Panc1 (cell line): ENCODE data around the gene MACROD2. TPM values are rescaled to one million over a fixed set of nuclear protein-coding genes. Genes with fewer than 3 reads are reported as not detected.

Experiments used
- ATAC-seq: fragments of 200-7000 bp; cut with Tn5 transposase; 2 replicates; pipeline ENCODE4 v1.9.1; 2020; ENCODE audit warnings: mild to moderate bottlenecking, moderate library complexity
- BruUV-seq: library from RNA; stranded (reverse); fragments of 400-500 nt; replicated peaks from 2 replicates; lab custom pipeline; 2021; lab: Mats Ljungman, UMichigan
- CTCF ChIA-PET: fragments of 300-600 bp; sonication (Branson Sonifier 250); formaldehyde crosslinking; loops from one replicate; lab custom pipeline; 2022; ENCODE audit warnings: antibody characterized with exemption; lab: Charles Lee
- POLR2A ChIA-PET: fragments of 300-600 bp; sonication (Branson Sonifier 250); formaldehyde crosslinking; loops from one replicate; lab custom pipeline; 2022; ENCODE audit warnings: antibody characterized with exemption; lab: Charles Lee
- DNase-seq: peaks from one replicate; pipeline ENCODE4 v3.0.0-alpha.2; 2010; ENCODE audit warnings: low read depth, low spot score
- H3K27ac ChIP-seq: 2 replicates; pipeline ENCODE4 v1.5.1; 2011; ENCODE audit warnings: mild to moderate bottlenecking, low read length, inconsistent platforms
- H3K27me3 ChIP-seq: fragments of 200-500 bp; sonication (Bioruptor generic); 2 replicates; pipeline ENCODE4 v1.6.0; 2014; ENCODE audit warnings: low read length, inconsistent platforms; ENCODE audit not compliant: control insufficient read depth, insufficient read depth
- H3K36me3 ChIP-seq: fragments of 200-500 bp; sonication (Bioruptor generic); 2 replicates; pipeline ENCODE4 v1.5.1; 2014; ENCODE audit warnings: inconsistent platforms, mild to moderate bottlenecking, low read length, moderate library complexity; ENCODE audit not compliant: control insufficient read depth, insufficient read depth
- H3K4me1 ChIP-seq: 2 replicates; pipeline ENCODE4 v1.5.1; 2011; ENCODE audit warnings: inconsistent platforms, mild to moderate bottlenecking, low read length, moderate library complexity; ENCODE audit not compliant: control insufficient read depth, insufficient read depth
- H3K4me3 ChIP-seq, 2 experiments: 2 replicates each; pipeline ENCODE4 v1.5.1; 2011 to 2012; ENCODE audit warnings: low read depth in 2 of 2, low read length in 2 of 2, mild to moderate bottlenecking in 2 of 2, inconsistent platforms in 1 of 2, moderate library complexity in 1 of 2
- H3K9me3 ChIP-seq: fragments of 200-500 bp; sonication (Bioruptor generic); 2 replicates; pipeline ENCODE4 v1.5.1; 2014; ENCODE audit warnings: low read depth, mild to moderate bottlenecking, inconsistent platforms, low read length, moderate library complexity; ENCODE audit not compliant: control insufficient read depth, insufficient read depth
- CTCF ChIP-seq: fragments of 450-650 bp; IDR thresholded peaks from 2 replicates; pipeline ENCODE4 v1.5.1; 2017; ENCODE audit warnings: mild to moderate bottlenecking
- POLR2AphosphoS5 ChIP-seq: IDR thresholded peaks from 2 replicates; pipeline ENCODE4 v1.6.1; 2012; ENCODE audit warnings: mild to moderate bottlenecking, low read depth, low read length, moderate library complexity
- REST ChIP-seq, 2 experiments: IDR thresholded peaks; 2 replicates each; pipeline ENCODE4 v1.6.1; 2011 to 2012; ENCODE audit warnings: low read depth in 2 of 2, control low read depth in 1 of 2, low read length in 1 of 2, mild to moderate bottlenecking in 1 of 2, moderate library complexity in 1 of 2; ENCODE audit not compliant: insufficient read depth in 1 of 2
- SIN3A ChIP-seq: IDR thresholded peaks from 2 replicates; pipeline ENCODE4 v1.6.1; 2012; ENCODE audit warnings: low read depth, mild to moderate bottlenecking, low read length, moderate library complexity, borderline replicate concordance; ENCODE audit not compliant: insufficient read depth
- TCF7L2 ChIP-seq: IDR thresholded peaks from 2 replicates; pipeline ENCODE4 v1.6.1; 2011; ENCODE audit warnings: mild to moderate bottlenecking, low read depth, low read length, inconsistent platforms
- in situ Hi-C: cut with HindIII; loops from 2 replicates; pipeline ENCODE4 v1.10.0; 2016; ENCODE audit warnings: low sequenced_read_pairs, low pct_unique_long_range_greater_than_20kb
- intact Hi-C: fragments of 100-400 bp; cut with micrococcal nuclease; formaldehyde crosslinking; loops from one replicate; pipeline ENCODE4 v1.10.0; 2022; ENCODE audit not compliant: unreplicated experiment
- total RNA-seq: library from RNA; stranded (reverse); gene quantifications from one replicate; pipeline ENCODE4 v1.2.1, GENCODE V29; 2021; ENCODE audit not compliant: unreplicated experiment

Gene MACROD2
- total RNA-seq, 1 experiment from 2014 or later, result 1.2 TPM

DNA sequence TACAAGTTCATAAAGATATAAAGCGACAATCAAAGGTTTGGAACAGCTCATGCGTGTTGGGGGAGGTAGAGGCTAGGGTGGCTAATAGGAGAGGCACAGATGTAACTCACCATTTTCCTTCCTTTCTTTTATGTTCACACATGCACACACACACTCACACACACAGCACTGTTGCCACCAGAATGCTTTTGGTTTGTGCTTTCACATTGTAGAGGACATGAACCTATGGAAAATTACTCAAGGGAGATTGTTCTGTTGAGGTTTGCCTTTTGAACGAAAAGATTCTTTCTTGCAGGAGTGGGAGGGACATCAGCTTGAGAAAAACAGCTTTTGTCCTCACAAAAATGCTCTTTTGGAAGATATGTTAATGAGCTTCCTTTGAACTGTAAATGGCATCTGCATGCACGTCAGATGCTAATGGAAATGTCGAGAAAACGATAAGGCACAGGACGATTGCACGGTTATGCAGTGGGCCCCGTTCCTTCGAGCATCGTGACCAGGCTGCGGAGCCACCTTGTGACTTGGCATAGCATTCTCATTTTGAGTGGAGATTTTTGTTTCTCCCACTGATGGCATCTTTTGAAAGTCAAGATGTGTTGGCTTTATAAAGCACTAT, 1853.8 kb downstream of the MACROD2 start:
- H3K36me3 ChIP-seq, result no peaks in the 10 kb centered on the region
- TF ChIP-seq TCF7L2 (no peak), CTCF (no peak), SIN3A (no peak), POLR2AphosphoS5 (no peak), REST (IDR thresholded peaks at IDR 0.05; ENCODE audit: insufficient read depth in 1 of 2, low read depth in 2 of 2, low read length in 1 of 2) (no peak)
- POLR2A ChIA-PET, result no interaction called here
- DNase-seq (no peak), ATAC-seq (no peak)
- no peaks in the 10 kb centered on the region for H3K4me1 ChIP-seq
- intact Hi-C loops (no loop called here), in situ Hi-C loops (no loop called here)
- no peaks in the 10 kb centered on the region for H3K9me3 ChIP-seq
- CTCF ChIA-PET, result no interaction called here
- no TSS peak for BruUV-seq
- H3K4me3 ChIP-seq, result no peak overlapping the region
- no peaks in the 10 kb centered on the region for H3K27me3 ChIP-seq
- H3K27ac ChIP-seq, result no peak overlapping the region

DNA sequence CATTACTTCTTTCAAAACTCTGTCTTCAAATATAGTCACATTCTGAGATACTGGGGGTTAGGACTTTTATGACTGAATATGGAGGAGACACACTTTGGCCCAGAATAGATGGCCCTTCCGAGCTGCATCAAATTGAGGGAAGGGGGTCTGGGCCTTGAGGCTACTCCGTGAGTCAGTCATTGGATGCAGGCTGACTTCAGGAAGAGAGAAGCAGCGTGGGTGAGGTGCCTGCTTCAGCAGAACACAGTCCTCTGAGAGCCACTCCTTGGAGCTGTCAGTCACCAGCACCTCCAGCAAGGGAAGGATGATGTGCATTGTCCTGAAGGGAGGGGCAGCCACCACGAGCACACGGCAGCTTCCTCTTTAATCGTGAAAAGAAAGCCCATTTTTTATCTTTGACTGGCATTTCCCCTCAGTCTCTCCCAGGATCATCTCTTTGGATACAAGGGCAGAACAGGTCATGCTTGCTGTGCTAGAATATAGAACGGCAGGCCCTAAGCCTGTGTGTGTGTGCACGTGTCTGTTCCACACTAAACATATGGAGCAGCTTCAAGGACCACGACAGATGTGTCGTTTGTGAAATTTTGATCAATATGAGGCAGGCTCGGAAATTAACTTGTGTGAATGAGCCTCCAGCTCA, 1856.4 kb downstream of the MACROD2 start:
- intact Hi-C loops, result no loop called here
- in situ Hi-C loops, result no loop called here
- no peaks in the 10 kb centered on the region for H3K4me1 ChIP-seq
- DNase-seq (no peak), ATAC-seq (no peak)
- no TSS peak for BruUV-seq
- H3K27me3 ChIP-seq, result no peaks in the 10 kb centered on the region
- no peak overlapping the region for H3K4me3 ChIP-seq
- CTCF ChIA-PET, result no interaction called here
- no peaks in the 10 kb centered on the region for H3K36me3 ChIP-seq
- no peak overlapping the region for H3K27ac ChIP-seq
- TF ChIP-seq CTCF (no peak), REST (IDR thresholded peaks at IDR 0.05; ENCODE audit: insufficient read depth in 1 of 2, low read depth in 2 of 2, low read length in 1 of 2) (no peak), POLR2AphosphoS5 (no peak), SIN3A (no peak), TCF7L2 (no peak)
- POLR2A ChIA-PET, result no interaction called here
- H3K9me3 ChIP-seq, result no peaks in the 10 kb centered on the region
